GM23338 (cell line): ENCODE results near the gene TNFRSF4. TPM values are rescaled to one million over a fixed set of nuclear protein-coding genes. Genes with fewer than 3 reads are reported as not detected.

ENCODE experiments used
- ATAC-seq: fragments of 200-7000 bp; cut with Tn5 transposase; 3 replicates; pipeline ENCODE4 v1.9.1; 2020
- DNase-seq: peaks from one replicate; pipeline ENCODE4 v3.0.0-alpha.2; 2015; ENCODE audit warnings: low spot score
- H2AFZ ChIP-seq: fragments of 200-600 bp; sonication (generic); 2 replicates; pipeline ENCODE4 v1.8.0; 2016; ENCODE audit warnings: antibody characterized with exemption, mild to moderate bottlenecking, moderate library complexity
- H3F3A ChIP-seq: fragments of 200-600 bp; sonication (generic); replicated peaks from 2 replicates; pipeline ENCODE4 v1.8.0; 2017; ENCODE audit warnings: antibody characterized with exemption, mixed run types, low read depth
- H3K27ac ChIP-seq: fragments of 200-600 bp; sonication (generic); 2 replicates; pipeline ENCODE4 v1.6.1; 2016; ENCODE audit warnings: low read depth
- H3K27me3 ChIP-seq: fragments of 200-600 bp; sonication (generic); 2 replicates; pipeline ENCODE4 v1.8.0; 2016; ENCODE audit warnings: mild to moderate bottlenecking, mixed run types, moderate library complexity; ENCODE audit not compliant: insufficient read depth
- H3K36me3 ChIP-seq: fragments of 200-600 bp; sonication (generic); 2 replicates; pipeline ENCODE4 v1.8.0; 2016; ENCODE audit warnings: mild to moderate bottlenecking; ENCODE audit not compliant: insufficient read depth
- H3K4me1 ChIP-seq: fragments of 200-600 bp; sonication (generic); 2 replicates; pipeline ENCODE4 v1.8.0; 2016; ENCODE audit warnings: mild to moderate bottlenecking, moderate library complexity; ENCODE audit not compliant: insufficient read depth
- H3K4me2 ChIP-seq: fragments of 200-600 bp; sonication (generic); 2 replicates; pipeline ENCODE4 v1.7.1; 2017; ENCODE audit warnings: mixed run types
- H3K4me3 ChIP-seq: fragments of 200-600 bp; sonication (generic); 2 replicates; pipeline ENCODE4 v1.6.1; 2016; ENCODE audit warnings: mixed run types
- H3K79me2 ChIP-seq: fragments of 200-600 bp; sonication (generic); replicated peaks from 2 replicates; pipeline ENCODE4 v1.8.0; 2017; ENCODE audit warnings: mild to moderate bottlenecking; ENCODE audit not compliant: insufficient read depth
- H3K9me2 ChIP-seq: fragments of 200-600 bp; sonication (generic); 2 replicates; pipeline ENCODE4 v1.8.0; 2017; ENCODE audit not compliant: insufficient read depth
- H4K20me1 ChIP-seq: fragments of 200-600 bp; sonication (generic); replicated peaks from 2 replicates; pipeline ENCODE4 v1.8.0; 2017; ENCODE audit warnings: mild to moderate bottlenecking; ENCODE audit not compliant: insufficient read depth
- H3K27ac Mint-ChIP-seq: 2 replicates; pipeline ENCODE4 v1.8.0; 2020; ENCODE audit warnings: inconsistent platforms, mild to moderate bottlenecking, moderate library complexity, mixed read lengths
- H3K27me3 Mint-ChIP-seq: 3 replicates; pipeline ENCODE4 v1.8.0; 2022; ENCODE audit warnings: low read depth, mild to moderate bottlenecking, moderate library complexity, mixed read lengths, inconsistent platforms; ENCODE audit not compliant: insufficient read depth, poor library complexity
- H3K36me3 Mint-ChIP-seq: 3 replicates; pipeline ENCODE4 v1.8.0; 2021; ENCODE audit warnings: low read depth, mild to moderate bottlenecking, inconsistent platforms, moderate library complexity, mixed read lengths
- H3K4me1 Mint-ChIP-seq: 3 replicates; pipeline ENCODE4 v1.8.0; 2020; ENCODE audit warnings: mild to moderate bottlenecking, inconsistent platforms, mixed read lengths
- H3K4me3 Mint-ChIP-seq: 3 replicates; pipeline ENCODE4 v1.8.0; 2021; ENCODE audit warnings: moderate library complexity, mild to moderate bottlenecking, inconsistent platforms, mixed read lengths
- H3K9me3 Mint-ChIP-seq: 3 replicates; pipeline ENCODE4 v1.8.0; 2020; ENCODE audit warnings: moderate library complexity, mild to moderate bottlenecking, inconsistent platforms, mixed read lengths
- CTCF ChIP-seq, 2 experiments: fragments of 200-600 bp in 1 of 2; sonication (generic) in 1 of 2; conservative IDR thresholded peaks; 2 replicates each; pipeline versions ENCODE4 v1.5.1 to v1.6.1; 2016 to 2017; ENCODE audit warnings: antibody characterized with exemption in 2 of 2, low read depth in 2 of 2, mild to moderate bottlenecking in 2 of 2, moderate library complexity in 1 of 2
- ETS1 ChIP-seq: IDR thresholded peaks from 2 replicates; pipeline ENCODE4 v1.6.1; 2016; ENCODE audit warnings: antibody characterized with exemption
- EZH2 ChIP-seq: fragments of 200-600 bp; sonication (generic); IDR thresholded peaks from one replicate; pipeline ENCODE4 v1.8.0; 2017; ENCODE audit warnings: antibody characterized with exemption, mild to moderate bottlenecking, low read depth; ENCODE audit not compliant: unreplicated experiment
- JUNB ChIP-seq: IDR thresholded peaks from one replicate; pipeline ENCODE4 v1.6.1; 2016; ENCODE audit warnings: antibody characterized with exemption; ENCODE audit not compliant: unreplicated experiment
- NANOG ChIP-seq: IDR thresholded peaks from 2 replicates; pipeline ENCODE4 v1.6.1; 2016; ENCODE audit warnings: antibody characterized with exemption, borderline replicate concordance
- REST ChIP-seq: IDR thresholded peaks from one replicate; pipeline ENCODE4 v1.6.1; 2018; ENCODE audit warnings: antibody characterized with exemption; ENCODE audit not compliant: unreplicated experiment
- STAT1 ChIP-seq: IDR thresholded peaks from one replicate; pipeline ENCODE4 v1.6.1; 2016; ENCODE audit warnings: antibody characterized with exemption; ENCODE audit not compliant: unreplicated experiment
- ZNF114 ChIP-seq: fragments of 250-450 bp; sonication (Bioruptor Pico); IDR thresholded peaks from 2 replicates; pipeline ENCODE4 v1.5.0; 2020; ENCODE audit warnings: mild to moderate bottlenecking, moderate library complexity
- polyA plus RNA-seq: library from polyadenylated mRNA; unstranded; fragments of >200 nt; fragmentation: Nextera tagmentation; extraction: Ambion mirVana; gene quantifications from 2 replicates; pipeline ENCODE4 v1.2.1, GENCODE V29; 2016
- total RNA-seq: library from RNA; depleted of rRNA; stranded (reverse); fragments of >200 nt; shearing (Covaris generic); gene quantifications from 2 replicates; pipeline ENCODE4 v1.2.3, GENCODE V29; 2014

The TNFRSF4 gene
- total and polyA plus RNA-seq, 2 experiments from 2014 or later: not detected

GRCh38 chr1:1199141-1199960 is 14.6 kb downstream of the TNFRSF4 start:
- H3K27me3 ChIP-seq: no peaks in the 10 kb centered on the region
- Mint-ChIP-seq H3K4me1 (no peaks in the 10 kb centered on the region; the same call in 2 of the 3 replicates), H3K9me3 (peaks cover 14% of the 10 kb centered on the region), H3K27me3 (peaks cover 3% of the 10 kb centered on the region), H3K36me3 (no peaks in the 10 kb centered on the region), H3K27ac (no peak overlapping the region), H3K4me3 (no peak overlapping the region)
- no peak for TF ChIP-seq EZH2
- no peak for TF ChIP-seq REST
- TF ChIP-seq NANOG: no peak
- no peak for TF ChIP-seq ETS1
- TF ChIP-seq STAT1: no peak
- H4K20me1 ChIP-seq: no peaks in the 10 kb centered on the region
- H3K36me3 ChIP-seq: no peaks in the 10 kb centered on the region
- no peak overlapping the region for H3K4me2 ChIP-seq
- peak; percentile 1 for DNase-seq
- H3K4me1 ChIP-seq: no peaks in the 10 kb centered on the region
- ATAC-seq: no peak
- no peaks in the 10 kb centered on the region for H3K9me2 ChIP-seq
- no peak overlapping the region for H3K4me3 ChIP-seq
- no peak overlapping the region for H2AFZ ChIP-seq
- no peaks in the 10 kb centered on the region for H3K79me2 ChIP-seq
- H3F3A ChIP-seq: no peaks in the 10 kb centered on the region
- H3K27ac ChIP-seq: no peak overlapping the region

- peaks cover 17% of the 10 kb centered on the region for H3K9me3 Mint-ChIP-seq
- H3K27me3 Mint-ChIP-seq: peaks cover 3% of the 10 kb centered on the region
- Histone ChIP-seq H3K4me2 (no peak overlapping the region), H3F3A (no peaks in the 10 kb centered on the region), H3K27ac (no peak overlapping the region), H2AFZ (no peak overlapping the region), H3K79me2 (no peaks in the 10 kb centered on the region), H3K36me3 (no peaks in the 10 kb centered on the region), H3K4me3 (no peak overlapping the region), H3K27me3 (no peaks in the 10 kb centered on the region), H3K4me1 (no peaks in the 10 kb centered on the region), H4K20me1 (no peaks in the 10 kb centered on the region), H3K9me2 (no peaks in the 10 kb centered on the region)
- H3K36me3 Mint-ChIP-seq: no peaks in the 10 kb centered on the region
- H3K27ac Mint-ChIP-seq: no peak overlapping the region
- DNase-seq (peak; percentile 4), ATAC-seq (no peak)
- H3K4me1 Mint-ChIP-seq: no peaks in the 10 kb centered on the region; the same call in 2 of the 3 replicates
- no peak overlapping the region for H3K4me3 Mint-ChIP-seq
- TF ChIP-seq NANOG: no peak
- no peak for TF ChIP-seq ETS1
- no peak for TF ChIP-seq ZNF114 (CRISPR knock-in tag)
- no peak for TF ChIP-seq CTCF (conservative IDR thresholded peaks at IDR 0.05; ENCODE audit: low read depth in 2 of 2)
- TF ChIP-seq STAT1: no peak
- TF ChIP-seq JUNB: no peak
- TF ChIP-seq EZH2: no peak
Observed at GRCh38 chr1:1198423-1199140, 15.4 kb downstream of the TNFRSF4 start.
